Measurements from ENCODE around the gene RNF126.
"Not testable (repeated sequence)": the region's sequence is repeated elsewhere in the genome, so short reads cannot be mapped to it uniquely, and the experiment has no call there.

RNF126 gene

GRCh38 chr19:624433-625109, 38.4 kb downstream of the RNF126 start:
- no peak for DNase-seq

- no peak for DNase-seq
Observed at GRCh38 chr19:623974-624373, 39.0 kb downstream of the RNF126 start.

GRCh38 chr19:623175-623916, 39.7 kb downstream of the RNF126 start:
- no peak for DNase-seq

GRCh38 chr19:622666-623065, 40.3 kb downstream of the RNF126 start:
- DNase-seq, result no peak

- DNase-seq, result no peak
Observed at GRCh38 chr19:621819-622218, 41.2 kb downstream of the RNF126 start.

GRCh38 chr19:621191-621590, 41.8 kb downstream of the RNF126 start:
- DNase-seq, result not testable (repeated sequence)

GRCh38 chr19:620166-620862, 42.7 kb downstream of the RNF126 start:
- DNase-seq, result no peak

GRCh38 chr19:619286-620002, 43.6 kb downstream of the RNF126 start:
- DNase-seq, result no peak

GRCh38 chr19:618674-619285, 44.2 kb downstream of the RNF126 start:
- no peak for DNase-seq

GRCh38 chr19:618247-618619, 44.8 kb downstream of the RNF126 start:
- DNase-seq, result no peak

GRCh38 chr19:617551-618246, 45.3 kb downstream of the RNF126 start:
- no peak for DNase-seq

GRCh38 chr19:616747-617526, 46.1 kb downstream of the RNF126 start:
- no peak for DNase-seq

- DNase-seq, result no peak
Observed at GRCh38 chr19:616062-616700, 46.8 kb downstream of the RNF126 start.

- no peak for DNase-seq
Observed at GRCh38 chr19:615619-616018, 47.4 kb downstream of the RNF126 start.

- DNase-seq, result no peak
Observed at GRCh38 chr19:613732-614567, 49.1 kb downstream of the RNF126 start.

- no peak for DNase-seq
Observed at GRCh38 chr19:612941-613340, 50.1 kb downstream of the RNF126 start.

GRCh38 chr19:611481-611868, 51.5 kb downstream of the RNF126 start:
- peak; percentile 82 for DNase-seq

- peak; percentile 67 for DNase-seq
Observed at GRCh38 chr19:610801-611480, 52.1 kb downstream of the RNF126 start.

GRCh38 chr19:610071-610800, 52.8 kb downstream of the RNF126 start:
- peak; percentile 43 for DNase-seq

Measured in activated CD4-positive, alpha-beta T cell treated with anti-CD3 and anti-CD28 coated beads, Interleukin-2, amount 50 U/mL, for 16 hours (primary cell).